HG03025 (cell line): ENCODE measurements around the gene MAGI2.

Source experiments
- ATAC-seq: cut with Tn5 transposase; IDR thresholded peaks from one replicate; pipeline ENCODE4 v1.9.1; 2021; ENCODE audit warnings: mild to moderate bottlenecking, moderate library complexity; ENCODE audit not compliant: unreplicated experiment, low FRiP score

The MAGI2 gene

GRCh38 chr7:78406531-78406930, 1046.9 kb downstream of the MAGI2 start:
- no peak for ATAC-seq

DNA sequence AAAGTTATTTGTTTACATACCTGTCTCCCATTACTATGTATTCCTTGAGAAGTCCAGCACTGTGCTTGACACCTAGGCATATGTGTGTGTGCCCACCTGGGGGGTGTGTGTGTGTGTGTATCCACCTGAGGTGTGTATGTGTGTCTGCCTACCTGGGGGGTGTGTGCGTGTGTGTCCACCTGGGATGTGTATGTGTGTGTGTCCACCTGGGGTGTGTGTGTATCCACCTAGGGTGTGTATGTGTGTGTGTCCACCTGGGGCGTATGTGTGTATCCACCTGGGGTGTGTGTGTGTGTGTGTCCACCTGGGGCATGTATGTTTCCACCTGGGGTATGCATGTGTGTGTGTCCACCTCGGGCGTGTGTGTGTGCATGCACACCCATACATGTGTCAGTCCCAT, 1051.4 kb downstream of the MAGI2 start:
- ATAC-seq = no peak

GRCh38 chr7:78400038-78400437, 1053.4 kb downstream of the MAGI2 start:
- no peak for ATAC-seq

DNA sequence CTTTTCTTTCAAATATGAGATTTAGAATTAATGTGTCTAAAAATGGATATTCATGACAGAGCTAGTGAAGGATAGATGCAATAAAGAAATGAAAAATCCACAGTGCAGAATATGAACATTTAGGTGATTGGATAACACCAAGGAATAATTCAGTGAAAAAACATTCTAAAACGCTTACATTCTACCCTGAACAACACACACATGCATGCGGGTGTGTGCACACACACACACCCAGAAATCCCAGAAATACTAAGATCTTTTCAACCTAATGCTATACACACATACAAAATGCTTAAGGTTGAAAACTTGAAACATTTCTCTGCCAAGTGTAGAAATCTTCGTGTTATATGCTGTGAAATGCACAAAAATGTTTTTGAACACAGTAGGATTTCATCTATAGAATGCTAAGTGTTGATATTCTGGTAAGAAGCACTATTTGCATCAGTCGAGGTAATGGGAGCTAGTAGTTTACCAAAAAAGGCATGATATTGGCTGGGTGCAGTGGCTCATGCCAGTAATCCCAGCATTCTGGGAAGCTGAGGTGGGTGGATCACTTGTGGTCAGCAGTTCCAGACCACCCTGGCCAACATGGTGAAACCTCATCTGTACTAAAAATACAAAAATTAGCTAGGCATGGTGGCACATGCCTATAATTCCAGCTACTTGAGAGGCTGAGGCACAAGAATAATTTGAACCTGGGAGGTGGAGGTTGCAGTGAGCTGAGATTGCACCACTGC, 1054.3 kb downstream of the MAGI2 start:
- no peak for ATAC-seq

GRCh38 chr7:78398576-78398975, 1054.9 kb downstream of the MAGI2 start:
- no peak for ATAC-seq

- ATAC-seq = no peak
Observed at GRCh38 chr7:78398081-78398480, 1055.4 kb downstream of the MAGI2 start.

DNA sequence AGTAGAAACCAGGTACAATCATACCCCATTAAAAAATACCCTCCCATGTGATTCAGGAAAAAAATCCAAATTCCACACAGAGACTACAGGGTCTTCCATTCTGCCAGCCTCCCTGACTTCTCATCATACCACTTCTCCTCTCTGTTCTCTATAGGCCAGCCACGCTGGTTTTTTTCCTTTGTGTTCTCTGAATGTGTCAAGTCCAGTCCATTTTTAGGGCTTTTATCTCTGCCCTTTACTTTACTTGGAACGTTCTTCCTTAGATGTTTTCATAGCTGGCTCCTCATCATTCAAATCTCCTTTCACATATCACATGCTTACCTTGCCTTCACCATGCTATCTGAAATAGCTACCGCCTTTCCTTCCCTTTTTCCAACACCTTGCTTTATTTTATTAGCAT, 1057.3 kb downstream of the MAGI2 start:
- no peak for ATAC-seq

GRCh38 chr7:78395298-78396036, 1058.0 kb downstream of the MAGI2 start:
- no peak for ATAC-seq

DNA sequence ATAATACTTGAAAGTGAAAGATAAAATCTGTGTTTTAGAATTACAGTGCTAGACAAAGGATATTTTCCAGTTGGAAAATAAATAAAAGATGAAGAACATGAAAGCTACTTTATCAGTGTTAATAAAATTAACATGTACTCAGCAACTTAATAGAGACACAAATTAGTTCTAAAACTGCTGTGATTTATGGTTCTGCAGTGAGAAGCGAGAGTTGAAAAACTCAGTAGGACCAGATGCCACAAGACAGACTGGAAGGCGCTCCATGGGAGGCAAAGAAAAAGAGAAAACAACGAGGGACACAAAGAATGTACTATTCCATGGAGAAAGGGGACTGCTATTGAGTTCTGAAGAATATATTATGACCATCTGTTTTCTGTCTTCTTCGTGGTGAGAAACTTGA, 1064.4 kb downstream of the MAGI2 start:
- no peak for ATAC-seq

DNA sequence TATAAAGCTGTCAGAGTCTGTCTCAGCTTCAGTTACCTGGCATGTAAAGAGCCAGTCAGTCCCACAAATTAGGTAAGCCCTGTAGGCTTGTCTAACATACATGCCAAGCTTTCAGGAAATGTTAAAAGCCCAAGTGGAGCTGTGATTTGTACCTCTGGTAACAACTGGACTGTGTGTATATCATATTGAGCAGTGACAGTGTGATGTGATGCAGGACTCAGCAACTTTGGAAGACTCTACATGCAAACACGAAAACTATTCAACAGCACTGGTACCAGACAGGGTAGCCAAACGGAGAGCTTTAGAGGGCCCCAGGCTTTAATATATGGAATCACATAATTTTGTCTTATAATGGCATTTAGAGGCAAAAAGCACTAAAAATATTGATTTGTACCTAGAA, 1066.9 kb downstream of the MAGI2 start:
- no peak for ATAC-seq

- no peak for ATAC-seq
Observed at GRCh38 chr7:78383096-78383880, 1070.2 kb downstream of the MAGI2 start.

DNA sequence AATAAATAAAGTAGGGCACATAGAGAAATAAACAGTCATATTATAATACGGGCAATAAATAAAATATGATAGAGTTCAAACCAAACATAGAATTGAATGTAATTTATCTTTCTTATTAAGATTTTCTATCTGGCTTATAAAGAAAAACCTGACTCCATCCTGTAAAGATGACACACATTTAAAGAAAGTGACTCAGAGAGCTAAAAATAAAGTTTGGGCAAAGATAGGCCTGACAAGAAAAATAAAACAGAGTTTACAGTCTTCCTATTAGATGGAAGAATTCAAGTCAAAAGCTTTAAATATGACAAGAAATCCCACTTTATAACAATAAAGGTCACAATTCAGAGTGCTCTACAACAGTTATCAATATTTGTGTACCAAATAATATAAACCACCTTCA, 1074.3 kb downstream of the MAGI2 start:
- no peak for ATAC-seq

- ATAC-seq = no peak
Observed at GRCh38 chr7:78377532-78377931, 1075.9 kb downstream of the MAGI2 start.

- ATAC-seq = no peak
Observed at GRCh38 chr7:78370936-78371335, 1082.5 kb downstream of the MAGI2 start.

DNA sequence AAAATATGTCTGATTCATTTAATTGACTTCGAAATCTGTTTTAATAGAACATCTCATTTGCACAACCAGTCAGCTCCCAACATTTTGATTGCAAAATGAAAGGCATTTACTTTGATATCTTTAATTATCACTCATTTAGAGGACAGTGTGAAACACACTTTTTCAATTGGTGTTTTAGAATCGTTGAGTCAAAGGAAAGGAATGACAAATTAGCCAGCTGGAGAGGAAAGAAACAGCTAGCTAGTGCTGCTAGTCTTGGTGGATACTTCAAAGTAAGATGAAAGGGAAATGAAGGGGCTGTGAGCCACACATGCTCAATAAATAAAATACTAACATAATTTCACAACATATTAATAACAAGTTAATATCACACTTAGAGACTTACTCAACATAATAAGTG, 1084.7 kb downstream of the MAGI2 start:
- no peak for ATAC-seq

DNA sequence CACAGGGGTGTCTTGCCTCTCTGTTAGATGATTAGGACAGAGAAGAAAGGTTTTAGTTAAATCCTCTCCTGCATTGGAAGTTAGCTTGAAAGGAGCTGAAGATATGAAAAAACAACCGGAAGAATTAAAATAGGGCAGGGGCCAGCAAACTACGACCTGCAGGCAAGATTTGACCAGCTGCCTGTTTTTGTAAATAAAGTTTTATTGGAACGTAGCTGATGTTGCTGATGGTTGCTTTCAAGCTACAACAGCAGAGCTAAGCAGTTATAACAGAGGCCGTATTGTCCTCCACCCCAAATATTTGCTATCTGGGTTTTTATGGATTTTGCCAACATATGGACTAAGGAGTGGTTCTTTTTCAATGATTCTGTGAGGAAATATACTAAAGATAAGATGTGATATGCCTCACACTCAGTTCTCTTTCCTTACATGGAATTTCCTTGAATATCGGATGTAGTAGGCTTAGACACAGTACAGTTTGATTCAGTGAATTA, 1086.1 kb downstream of the MAGI2 start:
- ATAC-seq = no peak

DNA sequence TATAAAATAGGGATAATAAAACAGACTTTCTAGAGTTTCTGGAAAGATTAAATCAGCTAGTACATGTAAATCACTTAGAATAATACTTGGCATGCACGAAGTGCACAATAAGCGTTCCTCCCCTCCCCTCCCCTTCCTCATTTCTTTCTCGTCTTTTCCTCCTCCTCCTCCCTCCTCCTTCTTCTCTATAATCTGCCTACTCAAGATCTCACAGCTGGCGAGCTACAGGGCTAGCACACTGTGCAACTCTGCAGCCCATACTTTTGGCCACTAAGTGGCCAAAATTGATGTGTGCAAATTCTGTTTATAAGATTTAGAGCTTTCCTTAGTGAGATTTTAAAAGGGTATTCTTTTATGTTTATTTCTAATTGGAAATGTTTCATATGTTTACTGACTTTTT, 1089.6 kb downstream of the MAGI2 start:
- ATAC-seq = no peak

GRCh38 chr7:78359836-78360235, 1093.6 kb downstream of the MAGI2 start:
- no peak for ATAC-seq

DNA sequence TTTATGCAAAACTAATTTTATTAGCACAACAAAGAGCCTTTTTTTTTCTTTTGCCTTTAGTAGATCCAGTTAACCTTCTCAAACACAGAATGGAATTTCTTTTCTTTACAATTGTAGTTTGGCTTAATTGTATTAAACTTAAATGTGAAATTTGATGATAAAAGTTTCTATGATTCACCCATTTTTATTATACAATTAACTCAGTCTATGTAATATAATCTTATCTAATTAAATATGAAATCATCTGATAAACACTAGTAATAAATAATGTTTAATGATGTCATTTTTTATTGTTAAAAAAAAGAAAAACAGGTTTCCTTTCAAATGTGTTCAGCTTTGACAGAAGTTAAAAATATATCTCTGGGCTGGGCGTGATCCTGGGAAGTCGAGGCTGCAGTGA, 1095.8 kb downstream of the MAGI2 start:
- ATAC-seq = no peak

DNA sequence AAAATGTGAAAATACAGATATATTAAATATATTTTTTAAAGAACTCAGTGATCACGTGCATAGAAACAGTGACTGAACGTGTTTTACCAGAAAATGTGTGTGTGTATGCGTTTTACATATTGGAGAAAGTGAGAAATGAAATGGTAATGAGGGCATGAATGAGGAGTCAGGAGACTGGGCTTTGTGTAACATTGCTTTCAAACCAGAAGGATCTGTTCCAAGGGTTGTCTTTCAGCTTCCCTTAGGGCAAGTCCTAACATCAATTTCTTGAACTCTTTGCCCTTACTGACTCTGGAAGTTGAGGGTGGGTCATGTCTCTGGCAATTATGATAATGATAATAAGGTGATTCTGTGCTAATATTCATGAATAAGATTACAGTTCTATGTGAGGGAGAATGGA, 1097.6 kb downstream of the MAGI2 start:
- ATAC-seq = no peak

- no peak for ATAC-seq
Observed at GRCh38 chr7:78350926-78351325, 1102.5 kb downstream of the MAGI2 start.
